HepG2 (cell line): ENCODE results near the gene SAA2. TPM values are rescaled to one million over a fixed set of nuclear protein-coding genes. Genes with fewer than 3 reads are reported as not detected.
"Not testable (repeated sequence)": the region's sequence is repeated elsewhere in the genome, so short reads cannot be mapped to it uniquely, and the experiment has no call there.

Source experiments
- ATAC-seq: fragments of 200-7000 bp; cut with Tn5 transposase; 3 replicates; pipeline ENCODE4 v1.9.1; 2020; ENCODE audit warnings: mild to moderate bottlenecking, moderate library complexity
- BruUV-seq: library from RNA; stranded (reverse); fragments of 400-500 nt; replicated peaks from 2 replicates; lab custom pipeline; 2021; lab: Mats Ljungman, UMichigan
- CTCF ChIA-PET: fragments of 300-600 bp; formaldehyde crosslinking; extraction: SDS; loops from one replicate; lab custom pipeline; 2021; ENCODE audit warnings: low total read pairs, inconsistent platforms, low intra/inter-chr PET ratio; lab: Yijun Ruan, JAX
- POLR2A ChIA-PET: fragments of 350-600 bp; sonication (Branson Sonifier 250); formaldehyde crosslinking; loops from one replicate; lab custom pipeline; 2020; ENCODE audit warnings: antibody characterized with exemption, inconsistent platforms; lab: Yijun Ruan, JAX
- DNase-seq: peaks from one replicate; pipeline ENCODE4 v3.0.0-alpha.2; 2015; ENCODE audit warnings: low spot score
- FAIRE-seq: peaks from 3 replicates; lab custom pipeline; 2011; peaks lifted over from hg19 to GRCh38; lab: Jason Lieb, UNC
- H2AFZ ChIP-seq: one replicate; pipeline ENCODE4 v1.6.1; 2011; ENCODE audit warnings: low read length, inconsistent platforms
- H3K27ac ChIP-seq: fragments of 300-600 bp; 3 replicates; pipeline ENCODE4 v1.8.0; 2011; ENCODE audit warnings: mixed run types, mild to moderate bottlenecking, mixed read lengths, low read length, inconsistent platforms; ENCODE audit not compliant: insufficient read depth; ENCODE audit errors: extremely low read length
- H3K27me3 ChIP-seq, 2 experiments: fragments of 200-600 bp in 1 of 2; 2 replicates in 1 of 2; 3 replicates in 1 of 2; pipeline versions ENCODE4 v1.6.0 to v1.8.0; 2011; ENCODE audit warnings: low read length in 2 of 2, mild to moderate bottlenecking in 2 of 2, moderate library complexity in 2 of 2, inconsistent platforms in 1 of 2; ENCODE audit not compliant: insufficient read depth in 2 of 2, control insufficient read depth in 1 of 2
- H3K36me3 ChIP-seq, 2 experiments: fragments of 200-600 bp in 1 of 2; replicated peaks in 1 of 2; 2 replicates in 1 of 2; 3 replicates in 1 of 2; pipeline versions ENCODE4 v1.5.1 to v1.8.0; 2011; ENCODE audit warnings: low read length in 2 of 2, inconsistent platforms in 1 of 2; ENCODE audit not compliant: insufficient read depth in 2 of 2, control insufficient read depth in 1 of 2
- H3K4me1 ChIP-seq: 2 replicates; pipeline ENCODE4 v1.5.1; 2012; ENCODE audit warnings: low read length, inconsistent platforms; ENCODE audit not compliant: insufficient read depth
- H3K4me2 ChIP-seq: 2 replicates; pipeline ENCODE4 v1.6.0; 2011; ENCODE audit warnings: low read depth, low read length, inconsistent platforms
- H3K4me3 ChIP-seq, 3 experiments: fragments of 200-600 bp in 1 of 3; sonication (generic), shearing (Covaris generic) in 1 of 3; replicated peaks in 1 of 3; 2 replicates each; pipeline ENCODE4 v1.5.1; 2011 to 2016; ENCODE audit warnings: low read length in 3 of 3, inconsistent platforms in 2 of 3, low read depth in 2 of 3, mild to moderate bottlenecking in 2 of 3, control low read depth in 1 of 3, mixed read lengths in 1 of 3; ENCODE audit not compliant: insufficient read depth in 1 of 3
- H3K79me2 ChIP-seq: one replicate; pipeline ENCODE4 v1.6.1; 2011; ENCODE audit warnings: low read length, inconsistent platforms; ENCODE audit not compliant: insufficient read depth
- H3K9ac ChIP-seq: 2 replicates; pipeline ENCODE4 v1.6.0; 2011; ENCODE audit warnings: mild to moderate bottlenecking, low read depth, low read length, inconsistent platforms; ENCODE audit not compliant: insufficient read depth
- H3K9me3 ChIP-seq: 2 replicates; pipeline ENCODE4 v1.5.1; 2012; ENCODE audit warnings: mild to moderate bottlenecking, low read length
- H4K20me1 ChIP-seq: 2 replicates; pipeline ENCODE4 v1.6.0; 2011; ENCODE audit warnings: inconsistent platforms, mild to moderate bottlenecking, low read length, moderate library complexity; ENCODE audit not compliant: insufficient read depth
- AHR ChIP-seq: IDR thresholded peaks from 2 replicates; pipeline ENCODE4 v1.6.1; 2018; ENCODE audit warnings: missing genetic modification reagents, missing compliant biosample characterization
- CTCF ChIP-seq: sonication (generic); formaldehyde crosslinking; IDR thresholded peaks from 2 replicates; pipeline ENCODE4 v1.5.0; 2020; ENCODE audit warnings: mild to moderate bottlenecking, missing genetic modification reagents, moderate library complexity
- NFIC ChIP-seq: IDR thresholded peaks from 2 replicates; pipeline ENCODE4 v1.6.1; 2012; ENCODE audit warnings: mild to moderate bottlenecking, low read length, inconsistent platforms
- RAD21 ChIP-seq: fragments of 450-650 bp; formaldehyde crosslinking; IDR thresholded peaks from 2 replicates; pipeline ENCODE4 v1.5.0; 2020; ENCODE audit warnings: mild to moderate bottlenecking
- SATB2 ChIP-seq: sonication (generic); formaldehyde crosslinking; IDR thresholded peaks from 2 replicates; pipeline ENCODE4 v1.5.0; 2020; ENCODE audit warnings: missing genetic modification reagents
- SMC3 ChIP-seq: IDR thresholded peaks from 2 replicates; pipeline ENCODE4 v1.6.1; 2011; ENCODE audit warnings: low read length, improper control_type of control experiment
- STAG1 ChIP-seq: sonication (generic); formaldehyde crosslinking; IDR thresholded peaks from 2 replicates; pipeline ENCODE4 v1.4.0; 2020; ENCODE audit warnings: missing genetic modification reagents
- ZBTB46 ChIP-seq: sonication (generic); formaldehyde crosslinking; IDR thresholded peaks from 2 replicates; pipeline ENCODE4 v1.4.0; 2020; ENCODE audit warnings: mild to moderate bottlenecking, missing genetic modification reagents, borderline replicate concordance
- ZFP41 ChIP-seq: sonication (generic); formaldehyde crosslinking; IDR thresholded peaks from 2 replicates; pipeline ENCODE4 v1.4.0; 2020; ENCODE audit warnings: mild to moderate bottlenecking, missing genetic modification reagents, borderline replicate concordance
- WGBS: methylation state at CpG from one replicate; pipeline ENCODE4 v1.1.6; 2017; ENCODE audit warnings: low lambda C conversion rate; 5-methylcytosine and 5-hydroxymethylcytosine counted together
- in situ Hi-C: cut with HindIII; loops from 2 replicates; pipeline ENCODE4 v1.10.0; 2017; ENCODE audit warnings: low pct_unique_long_range_greater_than_20kb; ENCODE audit not compliant: extremely low pct_ligation_motif_present
- intact Hi-C: fragments of 100-400 bp; cut with micrococcal nuclease; formaldehyde crosslinking; loops from one replicate; pipeline ENCODE4 v1.10.0; 2022; ENCODE audit not compliant: unreplicated experiment
- polyA plus RNA-seq, 8 experiments: library from polyadenylated mRNA; depleted of rRNA in 3 of 8; stranded (reverse) in 7 of 8; unstranded in 1 of 8; fragments of >200 nt; fragmentation: Illumina TruSeq in 4 of 8; extraction: Trizol in 4 of 8; gene quantifications; 2 replicates each; pipeline versions ENCODE4 v1.2.1 to v1.2.3, GENCODE V29; 2011 to 2016; ENCODE audit warnings: low read depth in 4 of 8, missing spikeins in 1 of 8, mixed read lengths in 1 of 8; ENCODE audit not compliant: insufficient read depth in 1 of 8
- total RNA-seq, 5 experiments: library from RNA; depleted of rRNA; stranded (reverse); fragments of >200 nt; fragmentation: Illumina TruSeq; extraction: Trizol; gene quantifications; 2 replicates each; pipeline ENCODE4 v1.2.3, GENCODE V29; 2016; ENCODE audit warnings: low read depth in 1 of 5

Gene SAA2
- total and polyA plus RNA-seq, 2 of the 13 experiments (the other 11 are each of a cell fraction or from before 2014, with no cell fraction given): 0.27 TPM; not detected in 1

GRCh38 chr11:18203723-18204122 is 44.7 kb downstream of the SAA2 start:
- CTCF ChIA-PET: interaction anchor here (1.4 to 3.2 kb wide), 2 partner anchors 32 to 89 kb away, joined by 4 to 28 read pairs; no protein-coding TSS in a partner anchor

GRCh38 chr11:18197738-18198137 is 50.7 kb downstream of the SAA2 start:
- H3K27ac ChIP-seq, BruUV-seq, H3K36me3 ChIP-seq, H4K20me1 ChIP-seq, POLR2A ChIA-PET, ATAC-seq, H2AFZ ChIP-seq, H3K79me2 ChIP-seq, intact Hi-C loops, FAIRE-seq, H3K9me3 ChIP-seq, CTCF ChIA-PET, H3K4me2 ChIP-seq, H3K27me3 ChIP-seq, DNase-seq, in situ Hi-C loops, H3K9ac ChIP-seq, H3K4me3 ChIP-seq: not testable (repeated sequence)
- H3K4me1 ChIP-seq: peaks cover 10% of the 10 kb centered on the region
- WGBS: 64% methylated on average over 3 of the region's 3 CpGs

More at GRCh38 chr11:18203723-18204122, 44.7 kb downstream of the SAA2 start:
- in situ Hi-C loops: loop anchor here (5.0 kb wide), 1 partner anchor 86 kb away; no protein-coding TSS in a partner anchor
- Histone ChIP-seq H4K20me1 (no peaks in the 10 kb centered on the region), H3K9me3 (no peaks in the 10 kb centered on the region), H2AFZ (no peak overlapping the region), H3K9ac (no peak overlapping the region), H3K4me2 (no peak overlapping the region), H3K79me2 (no peaks in the 10 kb centered on the region)
- 54% methylated on average over 5 of the region's 6 CpGs for WGBS
- TF ChIP-seq AHR (CRISPR knock-in tag) (no peak), STAG1 (CRISPR knock-in tag) (peak; percentile 70), CTCF (CRISPR knock-in tag) (peak; percentile 66), SATB2 (CRISPR knock-in tag) (no peak), ZFP41 (no peak), NFIC (no peak), RAD21 (CRISPR knock-in tag) (peak; percentile 73), ZBTB46 (no peak), SMC3 (peak; percentile 75)
- TF ChIP-seq, all 625 proteins: peak for 4
- Histone ChIP-seq H3K4me1 (peaks cover 9% of the 10 kb centered on the region; the same call in 1 of the 2 replicates), H3K27ac (no peak overlapping the region), H3K36me3 (no peaks in the 10 kb centered on the region), H3K4me3 (no peak overlapping the region), H3K27me3 (peaks cover 0 to 4% of the 10 kb centered on the region in 2 experiments; a peak in 1 of 5 replicates)
- intact Hi-C loops: loop anchor here (1.0 kb wide), 2 partner anchors 32 to 88 kb away; no protein-coding TSS in a partner anchor
- ATAC-seq (peak; percentile 96), FAIRE-seq (peak; percentile 4), DNase-seq (peak; percentile 31)
- POLR2A ChIA-PET: no interaction called here
- no TSS peak for BruUV-seq
